NCI-H1694 treated with DMSO at 0.1 percent for 48 hours (cell line): ENCODE results near the gene ABCC5.
"Not testable (repeated sequence)": the region's sequence is repeated elsewhere in the genome, so short reads cannot be mapped to it uniquely, and the experiment has no call there.

Experiments used
- DNase-seq: peaks from one replicate; lab custom pipeline; 2025; lab: John Stamatoyannopoulos, UW

The ABCC5 gene

GRCh38 chr3:184017672-184018423 lies at the start of gene ABCC5:
Gene ABCC5 (minus strand): TSS chr3:184017884. CDS start chr3:184014392, 3,492 bp downstream.
- peak; percentile 96 for DNase-seq

- no peak for DNase-seq
These were observed 48.5 kb upstream of the ABCC5 start for GRCh38 chr3:184066211-184066610.

- DNase-seq: no peak
These were observed 45.0 kb upstream of the ABCC5 start for GRCh38 chr3:184062637-184063036.

GRCh38 chr3:184059424-184059823 lies 41.7 kb upstream of the ABCC5 start:
- DNase-seq: no peak

GRCh38 chr3:184058029-184058428 lies 40.3 kb upstream of the ABCC5 start:
- DNase-seq: no peak

- no peak for DNase-seq
These were observed 35.1 kb upstream of the ABCC5 start, which contains the start of gene HTR3C for GRCh38 chr3:184052767-184053166. Gene HTR3C (plus strand): TSS chr3:184053047. CDS start chr3:184053081, 34 bp downstream.

GRCh38 chr3:184050217-184050847 lies 32.6 kb upstream of the ABCC5 start:
- DNase-seq: no peak

- no peak for DNase-seq
These were observed 28.3 kb upstream of the ABCC5 start for GRCh38 chr3:184045995-184046394.

- DNase-seq: no peak
These were observed 24.9 kb upstream of the ABCC5 start for GRCh38 chr3:184042617-184043016.

- peak; percentile 17 for DNase-seq
These were observed 22.3 kb upstream of the ABCC5 start for GRCh38 chr3:184040010-184040409.

- no peak for DNase-seq
These were observed 21.7 kb upstream of the ABCC5 start for GRCh38 chr3:184039414-184039813.

GRCh38 chr3:184038307-184038706 lies 20.6 kb upstream of the ABCC5 start:
- not testable (repeated sequence) for DNase-seq

- DNase-seq: no peak
These were observed 20.1 kb upstream of the ABCC5 start for GRCh38 chr3:184037816-184038215.

- no peak for DNase-seq
These were observed 13.6 kb upstream of the ABCC5 start, which contains the start of gene HTR3D for GRCh38 chr3:184031187-184031792. Gene HTR3D (plus strand): TSS chr3:184031742. CDS start chr3:184031742, 0 bp downstream.

GRCh38 chr3:184030536-184030935 lies 12.9 kb upstream of the ABCC5 start:
- no peak for DNase-seq

- no peak for DNase-seq
These were observed 11.8 kb upstream of the ABCC5 start for GRCh38 chr3:184029443-184029842.

GRCh38 chr3:184028275-184028890 lies 10.7 kb upstream of the ABCC5 start:
- DNase-seq: not testable (repeated sequence)

GRCh38 chr3:184025256-184025655 lies 7.6 kb upstream of the ABCC5 start:
- not testable (repeated sequence) for DNase-seq

GRCh38 chr3:184022323-184022722 lies 4.6 kb upstream of the ABCC5 start:
- DNase-seq: no peak

- DNase-seq: no peak
These were observed 815 bp upstream of the ABCC5 start for GRCh38 chr3:184018424-184018973.

- peak; percentile 24 for DNase-seq
These were observed 643 bp downstream of the ABCC5 start for GRCh38 chr3:184016811-184017671.
